ENCODE measurements around the gene CYP4A22.
A peak's percentile ranks its signal among the peaks of the same experiment; 100 is the strongest.
"Not testable (repeated sequence)": the region's sequence is repeated elsewhere in the genome, so short reads cannot be mapped to it uniquely, and the experiment has no call there.

CYP4A22 gene

GRCh38 chr1:47182676-47183235 lies 45.5 kb downstream of the CYP4A22 start:
- no peak overlapping the region for H3K4me3 ChIP-seq
- H3K27ac ChIP-seq, result peak overlapping the region in 1 of 21 experiments; percentile 12

GRCh38 chr1:47183308-47184089 lies 46.3 kb downstream of the CYP4A22 start:
- peak overlapping the region in 1 of 21 experiments; percentile 12 for H3K27ac ChIP-seq

GRCh38 chr1:47184090-47184821 lies 47.0 kb downstream of the CYP4A22 start:
- no peak overlapping the region for H3K27ac ChIP-seq
- no peak overlapping the region for H3K4me3 ChIP-seq

More at GRCh38 chr1:47183308-47184089, 46.3 kb downstream of the CYP4A22 start:
- H3K4me3 ChIP-seq, result no peak overlapping the region

- Histone ChIP-seq H3K4me3 (no peak overlapping the region), H3K27ac (no peak overlapping the region)
Observed at GRCh38 chr1:47184822-47185677, 47.8 kb downstream of the CYP4A22 start.

GRCh38 chr1:47186267-47187185 lies 49.3 kb downstream of the CYP4A22 start:
- no peak overlapping the region for H3K27ac ChIP-seq
- H3K4me3 ChIP-seq, result no peak overlapping the region

- Histone ChIP-seq H3K27ac (peak overlapping the region in 3 of 21 experiments; percentile 10 to 87 (median 35)), H3K4me3 (no peak overlapping the region)
Observed at GRCh38 chr1:47187231-47187925, 50.1 kb downstream of the CYP4A22 start.

- H3K4me3 ChIP-seq, result no peak overlapping the region
- H3K27ac ChIP-seq, result peak overlapping the region in 4 of 21 experiments; percentile 10 to 87 (median 56)
Observed at GRCh38 chr1:47187926-47188250, 50.6 kb downstream of the CYP4A22 start.

GRCh38 chr1:47188791-47189785 lies 51.8 kb downstream of the CYP4A22 start:
- peak overlapping the region; percentile 3 to 40 (median 24) for H3K4me3 ChIP-seq

GRCh38 chr1:47189844-47190508 lies 52.7 kb downstream of the CYP4A22 start, which contains the start of gene PDZK1IP1:
Gene PDZK1IP1, minus strand, starts transcription at chr1:47190036. Its CDS starts 104 bp downstream, at chr1:47189932.
- peak within 1 kb of the TSS; percentile 2 to 91 (median 78) for H3K27ac ChIP-seq
- H3K4me3 ChIP-seq, result peak within 1 kb of the TSS; percentile 3 to 40 (median 24)

More at GRCh38 chr1:47188791-47189785, 51.8 kb downstream of the CYP4A22 start:
- H3K27ac ChIP-seq, result peak overlapping the region; percentile 2 to 91 (median 78)

GRCh38 chr1:47190509-47190855 lies 53.2 kb downstream of the CYP4A22 start:
- H3K27ac ChIP-seq, result peak overlapping the region in 19 of 21 experiments; percentile 3 to 87 (median 73)
- H3K4me3 ChIP-seq, result no peak overlapping the region

GRCh38 chr1:47190857-47191256 lies 53.6 kb downstream of the CYP4A22 start:
- Histone ChIP-seq H3K27ac (peak overlapping the region in 19 of 21 experiments; percentile 3 to 87 (median 73)), H3K4me3 (no peak overlapping the region)

GRCh38 chr1:47191940-47192457 lies 54.8 kb downstream of the CYP4A22 start:
- Histone ChIP-seq H3K4me3 (no peak overlapping the region), H3K27ac (peak overlapping the region in 3 of 21 experiments; percentile 8 to 87 (median 77))

- Histone ChIP-seq H3K4me3 (no peak overlapping the region), H3K27ac (no peak overlapping the region)
Observed at GRCh38 chr1:47192458-47193384, 55.5 kb downstream of the CYP4A22 start.

GRCh38 chr1:47193496-47193895 lies 56.3 kb downstream of the CYP4A22 start:
- H3K27ac ChIP-seq, H3K4me3 ChIP-seq: not testable (repeated sequence)

GRCh38 chr1:47194311-47194710 lies 57.1 kb downstream of the CYP4A22 start:
- Histone ChIP-seq H3K4me3 (no peak overlapping the region), H3K27ac (no peak overlapping the region)

Measured in skin epidermis (tissue), 12 donors.